Measurements from ENCODE around the gene CPNE5.

DNA sequence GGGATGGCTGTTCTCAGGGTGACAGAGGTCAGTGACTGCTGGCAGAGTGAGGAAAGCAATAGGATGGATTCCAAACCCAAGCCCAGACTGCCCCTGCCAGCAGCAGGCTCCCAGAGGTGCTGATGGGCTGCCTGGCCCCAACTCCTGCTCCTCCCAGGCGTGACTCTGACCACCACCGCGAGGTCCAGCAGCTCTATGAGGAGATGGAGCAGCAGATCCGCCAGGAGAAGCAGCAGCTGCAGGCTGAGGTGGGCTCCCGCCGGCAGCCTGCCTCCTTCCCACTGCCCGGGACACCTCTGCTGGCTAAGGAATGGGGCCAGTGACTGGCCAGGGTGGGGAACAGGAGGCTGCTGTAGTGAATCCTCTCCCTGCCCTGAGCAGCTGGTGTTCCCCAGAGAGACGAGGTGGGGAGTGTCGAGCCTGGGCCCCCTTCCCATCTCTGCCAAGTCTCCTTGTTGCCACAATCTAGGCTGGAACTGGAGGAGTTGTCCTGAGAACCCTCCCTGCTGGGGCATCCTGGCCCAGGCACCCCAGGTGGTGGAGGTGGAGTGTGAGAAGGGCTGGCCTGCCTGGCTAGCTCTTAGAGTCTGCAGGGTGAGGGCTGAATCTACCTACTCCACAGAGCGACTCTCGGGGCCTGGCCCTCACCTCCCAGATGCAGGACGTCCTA, 121.2 kb downstream of the CPNE5 start:
- no peak for TF ChIP-seq CTCF (conservative IDR thresholded peaks at IDR 0.05 in 1 of 2, IDR thresholded peaks at IDR 0.05 in 1 of 2; ENCODE audit: low read depth in 1 of 2, low read length in 2 of 2)
- TF ChIP-seq EZH2 (IDR thresholded peaks at IDR 0.05; ENCODE audit: low read length, missing control alignments), result no peak
